ENCODE data around the gene GLI3. TPM values are rescaled to one million over a fixed set of nuclear protein-coding genes. Genes with fewer than 3 reads are reported as not detected.

GLI3 gene
- total RNA-seq, 1 experiment from 2014 or later = 0.07 TPM

GRCh38 chr7:42241424-42241823 is 4.4 kb upstream of the GLI3 start:
- H3K27ac ChIP-seq (ENCODE audit: low read length) = no peak overlapping the region
- no peak overlapping the region for H3K9ac ChIP-seq (ENCODE audit: low read length)
- no peak overlapping the region for H3K4me3 ChIP-seq (ENCODE audit: low read length)
- H3K4me2 ChIP-seq (ENCODE audit: low read depth, low read length, poor library complexity, severe bottlenecking) = no peak overlapping the region
- no peaks in the 10 kb centered on the region for H3K27me3 ChIP-seq (ENCODE audit: low read length)
- no peaks in the 10 kb centered on the region for H4K20me1 ChIP-seq (ENCODE audit: insufficient read depth, low read depth, low read length)
- H3K9me2 ChIP-seq (replicated peaks; ENCODE audit: insufficient read depth, low read length) = no peaks in the 10 kb centered on the region
- H3K4me1 ChIP-seq (ENCODE audit: low read length) = no peaks in the 10 kb centered on the region
- no peak for DNase-seq
- no peaks in the 10 kb centered on the region for H3K79me2 ChIP-seq (ENCODE audit: low read length)
- no peaks in the 10 kb centered on the region for H3K9me3 ChIP-seq (ENCODE audit: low read length)
- H3K36me3 ChIP-seq (ENCODE audit: insufficient read depth, low read length) = no peaks in the 10 kb centered on the region
- H2AFZ ChIP-seq (ENCODE audit: low read length) = no peak overlapping the region

- Histone ChIP-seq H3K4me3 (ENCODE audit: low read length) (no peak overlapping the region), H3K79me2 (ENCODE audit: low read length) (no peaks in the 10 kb centered on the region), H3K36me3 (ENCODE audit: insufficient read depth, low read length) (no peaks in the 10 kb centered on the region), H3K4me2 (ENCODE audit: low read depth, low read length, poor library complexity, severe bottlenecking) (no peak overlapping the region), H3K4me1 (ENCODE audit: low read length) (no peaks in the 10 kb centered on the region), H3K9ac (ENCODE audit: low read length) (no peak overlapping the region), H3K9me3 (ENCODE audit: low read length) (no peaks in the 10 kb centered on the region), H4K20me1 (ENCODE audit: insufficient read depth, low read depth, low read length) (no peaks in the 10 kb centered on the region), H3K9me2 (replicated peaks; ENCODE audit: insufficient read depth, low read length) (no peaks in the 10 kb centered on the region), H2AFZ (ENCODE audit: low read length) (no peak overlapping the region), H3K27ac (ENCODE audit: low read length) (no peak overlapping the region), H3K27me3 (ENCODE audit: low read length) (no peaks in the 10 kb centered on the region)
- no peak for DNase-seq
Measured at GRCh38 chr7:42240416-42240815, 3.4 kb upstream of the GLI3 start.

GRCh38 chr7:42238709-42239366 is 1.8 kb upstream of the GLI3 start:
- DNase-seq = no peak
- Histone ChIP-seq H3K36me3 (ENCODE audit: insufficient read depth, low read length) (no peaks in the 10 kb centered on the region), H4K20me1 (ENCODE audit: insufficient read depth, low read depth, low read length) (no peaks in the 10 kb centered on the region), H2AFZ (ENCODE audit: low read length) (no peak overlapping the region), H3K9me2 (replicated peaks; ENCODE audit: insufficient read depth, low read length) (no peaks in the 10 kb centered on the region), H3K4me1 (ENCODE audit: low read length) (no peaks in the 10 kb centered on the region), H3K27me3 (ENCODE audit: low read length) (no peaks in the 10 kb centered on the region), H3K27ac (ENCODE audit: low read length) (no peak overlapping the region), H3K9me3 (ENCODE audit: low read length) (no peaks in the 10 kb centered on the region), H3K4me2 (ENCODE audit: low read depth, low read length, poor library complexity, severe bottlenecking) (no peak overlapping the region), H3K4me3 (ENCODE audit: low read length) (no peak overlapping the region), H3K79me2 (ENCODE audit: low read length) (no peaks in the 10 kb centered on the region), H3K9ac (ENCODE audit: low read length) (no peak overlapping the region)

GRCh38 chr7:42237811-42238541 is 967 bp upstream of the GLI3 start:
- H3K4me2 ChIP-seq (ENCODE audit: low read depth, low read length, poor library complexity, severe bottlenecking) = peak overlapping the region; percentile 64
- no peaks in the 10 kb centered on the region for H3K36me3 ChIP-seq (ENCODE audit: insufficient read depth, low read length)
- H3K4me1 ChIP-seq (ENCODE audit: low read length) = no peaks in the 10 kb centered on the region
- no peak overlapping the region for H3K27ac ChIP-seq (ENCODE audit: low read length)
- H4K20me1 ChIP-seq (ENCODE audit: insufficient read depth, low read depth, low read length) = no peaks in the 10 kb centered on the region
- peak; percentile 46 for DNase-seq
- H2AFZ ChIP-seq (ENCODE audit: low read length) = peak overlapping the region; percentile 54; the same call in 1 of the 2 replicates
- H3K27me3 ChIP-seq (ENCODE audit: low read length) = no peaks in the 10 kb centered on the region
- H3K9me2 ChIP-seq (replicated peaks; ENCODE audit: insufficient read depth, low read length) = no peaks in the 10 kb centered on the region
- no peaks in the 10 kb centered on the region for H3K79me2 ChIP-seq (ENCODE audit: low read length)
- H3K9me3 ChIP-seq (ENCODE audit: low read length) = no peaks in the 10 kb centered on the region
- H3K4me3 ChIP-seq (ENCODE audit: low read length) = peak overlapping the region; percentile 63
- peak overlapping the region; percentile 55 for H3K9ac ChIP-seq (ENCODE audit: low read length)

- Histone ChIP-seq H3K9me3 (ENCODE audit: low read length) (no peaks in the 10 kb centered on the region), H3K27ac (ENCODE audit: low read length) (no peak overlapping the region), H4K20me1 (ENCODE audit: insufficient read depth, low read depth, low read length) (no peaks in the 10 kb centered on the region), H3K4me3 (ENCODE audit: low read length) (no peak overlapping the region), H3K9me2 (replicated peaks; ENCODE audit: insufficient read depth, low read length) (no peaks in the 10 kb centered on the region), H3K4me2 (ENCODE audit: low read depth, low read length, poor library complexity, severe bottlenecking) (peak overlapping the region; percentile 26), H2AFZ (ENCODE audit: low read length) (no peak overlapping the region), H3K27me3 (ENCODE audit: low read length) (no peaks in the 10 kb centered on the region), H3K36me3 (ENCODE audit: insufficient read depth, low read length) (no peaks in the 10 kb centered on the region), H3K4me1 (ENCODE audit: low read length) (no peaks in the 10 kb centered on the region), H3K79me2 (ENCODE audit: low read length) (no peaks in the 10 kb centered on the region), H3K9ac (ENCODE audit: low read length) (no peak overlapping the region)
- DNase-seq = no peak
Measured at GRCh38 chr7:42236266-42236975, 588 bp downstream of the GLI3 start.

GRCh38 chr7:42235741-42236161 is 1.3 kb downstream of the GLI3 start:
- Histone ChIP-seq H3K4me3 (ENCODE audit: low read length) (no peak overlapping the region), H2AFZ (ENCODE audit: low read length) (no peak overlapping the region), H3K4me2 (ENCODE audit: low read depth, low read length, poor library complexity, severe bottlenecking) (no peak overlapping the region)

GRCh38 chr7:42234736-42235135 is 2.3 kb downstream of the GLI3 start:
- Histone ChIP-seq H3K4me3 (ENCODE audit: low read length) (no peak overlapping the region), H3K36me3 (ENCODE audit: insufficient read depth, low read length) (no peaks in the 10 kb centered on the region), H3K9ac (ENCODE audit: low read length) (no peak overlapping the region), H3K9me2 (replicated peaks; ENCODE audit: insufficient read depth, low read length) (no peaks in the 10 kb centered on the region), H3K27ac (ENCODE audit: low read length) (no peak overlapping the region), H4K20me1 (ENCODE audit: insufficient read depth, low read depth, low read length) (no peaks in the 10 kb centered on the region), H3K9me3 (ENCODE audit: low read length) (no peaks in the 10 kb centered on the region), H3K27me3 (ENCODE audit: low read length) (no peaks in the 10 kb centered on the region), H2AFZ (ENCODE audit: low read length) (no peak overlapping the region), H3K4me1 (ENCODE audit: low read length) (no peaks in the 10 kb centered on the region), H3K79me2 (ENCODE audit: low read length) (no peaks in the 10 kb centered on the region), H3K4me2 (ENCODE audit: low read depth, low read length, poor library complexity, severe bottlenecking) (no peak overlapping the region)
- DNase-seq = no peak

More at GRCh38 chr7:42235741-42236161, 1.3 kb downstream of the GLI3 start:
- no peak for DNase-seq
- H3K9me2 ChIP-seq (replicated peaks; ENCODE audit: insufficient read depth, low read length) = no peaks in the 10 kb centered on the region
- no peak overlapping the region for H3K9ac ChIP-seq (ENCODE audit: low read length)
- no peaks in the 10 kb centered on the region for H3K36me3 ChIP-seq (ENCODE audit: insufficient read depth, low read length)
- no peak overlapping the region for H3K27ac ChIP-seq (ENCODE audit: low read length)
- H3K79me2 ChIP-seq (ENCODE audit: low read length) = no peaks in the 10 kb centered on the region
- no peaks in the 10 kb centered on the region for H4K20me1 ChIP-seq (ENCODE audit: insufficient read depth, low read depth, low read length)
- H3K9me3 ChIP-seq (ENCODE audit: low read length) = no peaks in the 10 kb centered on the region
- H3K27me3 ChIP-seq (ENCODE audit: low read length) = no peaks in the 10 kb centered on the region
- no peaks in the 10 kb centered on the region for H3K4me1 ChIP-seq (ENCODE audit: low read length)

GRCh38 chr7:42233695-42234331 is 3.2 kb downstream of the GLI3 start:
- Histone ChIP-seq H3K9me3 (ENCODE audit: low read length) (no peaks in the 10 kb centered on the region), H3K4me2 (ENCODE audit: low read depth, low read length, poor library complexity, severe bottlenecking) (no peak overlapping the region), H3K36me3 (ENCODE audit: insufficient read depth, low read length) (no peaks in the 10 kb centered on the region), H3K27me3 (ENCODE audit: low read length) (no peaks in the 10 kb centered on the region), H3K4me1 (ENCODE audit: low read length) (no peaks in the 10 kb centered on the region), H3K9me2 (replicated peaks; ENCODE audit: insufficient read depth, low read length) (no peaks in the 10 kb centered on the region), H3K4me3 (ENCODE audit: low read length) (no peak overlapping the region), H3K27ac (ENCODE audit: low read length) (no peak overlapping the region), H4K20me1 (ENCODE audit: insufficient read depth, low read depth, low read length) (no peaks in the 10 kb centered on the region), H2AFZ (ENCODE audit: low read length) (no peak overlapping the region), H3K79me2 (ENCODE audit: low read length) (no peaks in the 10 kb centered on the region), H3K9ac (ENCODE audit: low read length) (no peak overlapping the region)
- no peak for DNase-seq
